D721Med (cell line): Measurements from ENCODE around the gene CPVL.

Experiments
- DNase-seq: peaks from one replicate; pipeline ENCODE4 v3.0.0; 2011; ENCODE audit warnings: low spot score; ENCODE audit not compliant: insufficient read length
- FAIRE-seq: peaks from 2 replicates; lab custom pipeline; 2011; peaks lifted over from hg19 to GRCh38; lab: Jason Lieb, UNC
- TF ChIP-seq, protein P1 (sequence below): IDR thresholded peaks from 2 replicates; pipeline ENCODE4 v1.5.1; 2012; ENCODE audit warnings: mild to moderate bottlenecking, control low read depth; ENCODE audit not compliant: insufficient read depth; ENCODE audit errors: missing control alignments

The CPVL gene

DNA sequence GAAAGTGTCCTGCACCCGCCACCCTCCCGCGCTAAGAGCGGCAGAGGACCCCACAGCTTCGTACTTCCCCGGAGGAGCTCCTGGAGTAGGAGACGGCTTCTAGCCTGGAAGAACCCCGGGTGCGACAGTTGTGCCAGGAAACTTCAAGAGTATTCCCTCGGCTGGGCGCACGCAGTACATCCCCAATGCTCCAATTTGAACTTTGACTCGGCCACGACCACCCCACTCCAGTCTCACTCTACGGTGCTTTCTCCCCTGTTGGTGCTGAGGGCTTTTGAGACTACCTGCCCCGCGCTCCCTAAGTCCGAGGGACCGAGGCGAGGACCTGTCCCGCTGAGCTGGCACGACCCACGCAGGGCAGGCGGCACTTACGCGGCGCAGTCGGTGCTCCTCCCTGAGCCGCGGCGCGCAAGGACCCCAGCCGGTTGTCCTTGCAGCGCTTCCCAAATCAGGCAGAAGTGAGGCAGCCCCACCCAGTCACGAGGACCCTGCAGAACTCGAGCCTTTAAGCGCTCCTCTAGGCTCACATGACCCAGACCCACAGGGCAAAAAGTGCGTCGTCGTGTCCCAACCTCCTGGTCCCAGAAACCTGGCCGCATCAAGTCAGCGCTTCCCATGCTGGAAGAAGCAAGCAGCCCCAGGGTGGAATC is at the start of gene CPVL:
Gene CPVL (minus strand): TSS at position 481 of the 650 bp plus-strand sequence. CDS start 25,476 bp downstream, outside the sequence.
- TF ChIP-seq, protein P1, sequence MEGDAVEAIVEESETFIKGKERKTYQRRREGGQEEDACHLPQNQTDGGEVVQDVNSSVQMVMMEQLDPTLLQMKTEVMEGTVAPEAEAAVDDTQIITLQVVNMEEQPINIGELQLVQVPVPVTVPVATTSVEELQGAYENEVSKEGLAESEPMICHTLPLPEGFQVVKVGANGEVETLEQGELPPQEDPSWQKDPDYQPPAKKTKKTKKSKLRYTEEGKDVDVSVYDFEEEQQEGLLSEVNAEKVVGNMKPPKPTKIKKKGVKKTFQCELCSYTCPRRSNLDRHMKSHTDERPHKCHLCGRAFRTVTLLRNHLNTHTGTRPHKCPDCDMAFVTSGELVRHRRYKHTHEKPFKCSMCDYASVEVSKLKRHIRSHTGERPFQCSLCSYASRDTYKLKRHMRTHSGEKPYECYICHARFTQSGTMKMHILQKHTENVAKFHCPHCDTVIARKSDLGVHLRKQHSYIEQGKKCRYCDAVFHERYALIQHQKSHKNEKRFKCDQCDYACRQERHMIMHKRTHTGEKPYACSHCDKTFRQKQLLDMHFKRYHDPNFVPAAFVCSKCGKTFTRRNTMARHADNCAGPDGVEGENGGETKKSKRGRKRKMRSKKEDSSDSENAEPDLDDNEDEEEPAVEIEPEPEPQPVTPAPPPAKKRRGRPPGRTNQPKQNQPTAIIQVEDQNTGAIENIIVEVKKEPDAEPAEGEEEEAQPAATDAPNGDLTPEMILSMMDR: no peak
- FAIRE-seq (no peak), DNase-seq (no peak)

DNA sequence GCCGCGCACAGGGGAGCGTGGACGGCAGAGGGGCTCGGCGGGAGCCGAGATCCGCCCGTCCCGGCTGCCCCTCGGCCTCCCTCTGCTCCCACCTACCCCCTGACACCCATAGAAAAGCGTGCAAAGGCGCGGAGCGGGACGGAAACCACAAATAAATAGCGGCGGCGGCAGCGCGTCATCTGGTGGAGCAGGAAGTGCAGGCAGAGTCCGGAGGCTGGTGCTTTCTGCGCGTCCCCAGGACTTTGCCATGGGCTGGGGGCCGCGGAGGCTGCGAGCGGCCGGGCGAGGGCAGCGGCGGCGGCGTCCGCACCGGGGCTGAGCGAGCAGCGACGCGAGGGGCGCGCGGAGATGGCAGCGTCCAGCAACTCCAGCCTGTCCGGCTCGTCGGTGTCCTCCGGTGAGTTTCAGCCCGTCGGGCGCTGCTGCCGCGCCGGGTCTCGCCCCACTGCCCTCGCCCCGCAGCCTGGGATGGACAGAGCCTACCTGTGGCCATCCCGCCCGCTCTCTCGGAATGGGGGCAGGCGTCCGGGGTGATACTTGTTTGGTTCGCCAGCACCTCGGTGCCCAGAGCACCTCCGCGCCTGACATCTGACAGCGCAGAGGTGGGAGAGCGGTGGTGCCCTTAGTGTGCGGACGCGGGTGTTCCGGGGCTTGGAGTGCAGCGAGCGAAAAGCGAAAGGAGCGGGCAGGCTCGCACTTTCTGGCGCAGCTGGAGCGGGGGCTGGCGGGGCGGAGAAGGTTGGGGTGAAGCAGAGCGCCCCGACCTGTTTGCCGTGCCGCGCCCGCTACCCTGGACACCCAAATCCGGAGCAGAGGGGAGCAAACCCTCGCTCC is 48.5 kb upstream of the CPVL start, which contains the start of gene CHN2:
Gene CHN2 (plus strand): TSS at position 182 of the 834 bp plus-strand sequence.
- no peak for FAIRE-seq
- TF ChIP-seq, protein P1: no peak

DNA sequence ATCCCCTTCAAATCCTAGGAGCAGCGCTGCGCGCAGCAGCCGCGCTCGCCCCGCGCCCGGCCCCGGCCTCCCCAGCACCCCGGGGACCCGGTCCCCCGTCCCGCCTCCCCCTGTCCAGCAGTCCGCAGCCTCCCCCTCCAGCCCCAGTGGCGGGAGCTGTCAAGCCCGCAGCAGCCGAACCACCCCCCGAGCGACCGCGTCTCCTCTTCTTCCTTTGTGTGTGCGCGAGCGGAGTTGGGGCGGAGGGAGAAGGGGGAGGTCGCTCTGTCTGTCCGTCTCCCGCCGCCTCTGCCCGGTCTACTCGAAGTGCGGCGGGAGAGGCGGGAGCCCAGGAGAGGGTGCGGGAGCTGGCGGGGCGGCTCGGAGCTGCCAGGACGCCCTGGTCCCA is 47.9 kb upstream of the CPVL start:
- FAIRE-seq (no peak), DNase-seq (no peak)
- TF ChIP-seq, protein P1: no peak

More for the DNA sequence above, 48.5 kb upstream of the CPVL start, which contains the start of gene CHN2:
- DNase-seq: no peak

DNA sequence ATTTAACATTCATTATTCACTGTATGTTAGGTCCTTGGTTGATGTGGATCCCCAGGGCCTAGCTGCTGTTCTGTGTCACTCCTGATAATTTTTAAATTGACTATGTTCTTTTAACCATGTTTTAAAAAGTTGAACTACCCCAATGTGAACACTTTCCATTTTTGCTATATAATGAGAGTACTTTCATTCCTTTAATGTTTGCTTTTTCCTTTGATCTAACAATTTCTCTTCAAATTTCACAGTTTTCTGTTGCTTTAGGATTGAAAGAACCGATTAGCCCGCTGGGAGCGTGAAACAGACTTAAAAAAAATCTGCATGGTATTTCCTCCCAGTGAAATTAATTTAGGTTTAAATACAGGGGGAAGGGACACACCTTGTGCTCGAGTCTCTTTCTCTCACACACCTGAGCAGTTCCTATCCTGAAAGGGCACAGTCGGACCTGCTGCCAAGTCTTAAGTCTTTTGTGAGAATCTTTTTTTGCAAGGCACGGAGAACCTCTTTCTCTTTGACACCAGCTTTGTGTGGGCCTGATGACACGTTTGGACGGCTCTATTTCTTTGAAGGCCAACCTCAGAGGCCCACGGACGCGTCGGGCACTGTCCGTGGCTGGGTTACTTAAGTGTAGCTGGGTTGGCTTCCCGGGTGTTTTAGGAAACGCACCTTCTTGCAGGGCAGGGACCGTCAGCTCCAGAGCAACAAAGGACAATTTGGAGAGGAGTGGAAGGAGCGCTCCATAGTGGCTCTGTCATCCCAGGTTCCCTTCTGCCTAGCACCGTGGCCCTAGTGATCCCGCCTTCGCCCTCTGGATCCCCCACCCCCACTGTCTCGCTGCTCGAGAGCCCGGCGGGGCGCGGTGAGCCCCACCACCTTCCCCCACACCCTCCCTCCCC is 47.2 kb upstream of the CPVL start:
- no peak for DNase-seq
- TF ChIP-seq, protein P1: no peak
- FAIRE-seq: no peak

DNA sequence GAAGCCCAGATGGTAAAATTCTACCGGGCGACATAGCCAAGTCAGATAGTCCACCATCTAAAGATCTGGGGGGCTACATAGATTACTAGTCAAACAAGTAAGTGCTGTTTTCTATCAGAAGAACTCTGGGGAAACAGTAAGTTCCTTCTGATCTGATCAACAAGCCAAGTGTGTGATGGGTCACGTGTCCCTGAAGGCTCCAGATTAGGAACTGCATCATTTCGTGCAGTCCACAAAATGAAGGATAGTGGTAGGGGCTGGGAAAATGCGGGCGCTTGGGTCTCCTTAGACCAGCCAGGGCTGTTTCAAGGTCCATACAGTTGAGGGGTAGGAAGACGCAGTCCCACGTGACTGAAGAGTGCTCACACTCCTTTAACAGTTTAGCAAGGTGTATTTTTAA is 46.5 kb upstream of the CPVL start:
- FAIRE-seq: no peak
- TF ChIP-seq, protein P1: no peak
- no peak for DNase-seq

DNA sequence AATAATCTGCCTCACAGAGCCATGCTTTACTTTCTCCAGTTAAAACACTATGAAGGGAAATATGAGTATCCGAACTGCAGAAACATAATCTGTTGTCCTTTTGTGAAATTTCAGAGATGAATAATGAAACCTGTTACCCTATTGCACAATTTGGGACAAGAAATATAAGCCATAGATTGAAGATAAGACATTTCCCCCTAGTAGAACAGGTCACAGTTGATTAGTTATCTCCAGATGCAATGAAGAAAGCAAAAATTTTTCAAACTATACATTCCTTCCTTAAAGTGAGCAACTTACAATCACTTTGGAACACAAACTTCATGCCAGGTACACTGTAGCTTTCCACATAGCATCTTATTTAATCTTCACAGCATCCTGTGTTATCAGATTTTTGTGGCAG is 46.0 kb upstream of the CPVL start:
- FAIRE-seq (no peak), DNase-seq (no peak)
- TF ChIP-seq, protein P1: no peak
